Measurements from ENCODE around the gene SNX22.

SNX22 gene

DNA sequence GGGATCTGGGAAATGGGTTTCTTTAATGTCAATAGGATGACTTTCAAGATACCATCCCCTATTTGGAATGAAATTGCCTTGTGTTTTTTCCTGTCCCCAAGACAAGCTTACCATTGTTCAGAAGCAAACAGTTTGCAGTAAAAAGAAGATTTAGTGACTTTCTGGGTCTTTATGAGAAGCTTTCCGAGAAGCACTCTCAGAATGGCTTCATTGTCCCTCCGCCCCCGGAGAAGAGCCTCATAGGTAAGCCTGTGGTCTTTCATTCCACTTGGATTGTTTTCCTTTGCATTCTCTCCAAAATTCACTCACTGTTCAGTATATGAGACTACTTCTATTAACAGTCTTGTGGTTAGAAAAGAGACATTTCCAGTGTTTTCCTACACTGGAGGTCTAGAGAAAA is 25.6 kb upstream of the SNX22 start:
- no peak for DNase-seq (ENCODE audit: extremely low read depth, low read depth)
- TF ChIP-seq CTCF (IDR thresholded peaks at IDR 0.05; ENCODE audit: low read depth, low read length): no peak

DNA sequence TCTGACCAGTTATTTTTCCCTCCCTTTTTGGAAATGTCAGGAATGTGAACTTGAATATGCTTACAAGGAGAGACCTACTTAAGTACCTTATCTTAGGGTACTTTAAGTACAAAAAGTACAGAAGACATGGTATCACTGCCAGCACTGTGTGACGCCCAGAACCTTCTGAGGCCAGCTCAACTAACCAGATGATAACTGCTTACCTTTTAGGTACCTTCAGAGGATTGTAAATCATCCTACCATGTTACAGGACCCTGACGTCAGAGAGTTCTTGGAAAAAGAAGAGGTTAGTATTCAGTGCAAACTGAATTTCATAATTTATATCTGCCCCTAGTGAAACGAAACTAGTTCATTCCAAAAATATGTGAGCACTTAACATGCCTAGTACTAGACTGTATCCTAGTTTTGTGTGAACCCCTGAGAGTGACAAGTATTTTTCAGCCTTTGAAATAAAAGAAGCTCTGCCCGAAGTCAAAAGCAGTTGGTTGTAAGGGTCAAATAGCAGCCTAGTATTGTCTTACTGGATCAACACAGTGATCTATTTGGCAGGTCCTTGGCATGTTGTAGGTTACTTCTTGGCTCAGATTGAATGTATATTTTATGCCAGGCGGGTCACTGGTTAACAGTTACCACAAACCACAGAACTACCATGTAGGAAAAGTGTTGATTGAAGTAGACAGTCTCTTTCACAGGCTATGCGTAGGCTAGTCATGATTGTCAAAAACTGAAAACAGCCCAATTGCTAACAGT is 23.8 kb upstream of the SNX22 start:
- DNase-seq (ENCODE audit: extremely low read depth, low read depth): no peak
- TF ChIP-seq CTCF (IDR thresholded peaks at IDR 0.05; ENCODE audit: low read depth, low read length): no peak

DNA sequence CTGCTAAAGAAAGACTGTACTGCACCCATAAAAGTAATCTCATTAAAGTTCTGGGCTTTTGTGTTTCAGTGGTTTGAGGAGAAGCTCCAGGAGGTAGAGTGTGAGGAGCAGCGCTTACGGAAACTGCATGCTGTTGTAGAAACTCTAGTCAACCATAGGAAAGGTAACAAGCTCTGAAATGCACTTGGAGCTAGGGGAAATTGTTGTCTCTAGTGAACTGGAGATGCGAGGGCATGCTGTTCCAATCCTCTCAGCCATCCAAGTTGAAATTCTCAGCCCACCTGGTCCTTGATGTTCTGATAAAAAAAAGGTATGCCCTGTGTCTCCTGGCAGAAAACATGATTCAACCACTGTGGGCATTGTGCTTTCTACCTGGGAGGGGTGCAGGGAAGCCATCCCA is 21.4 kb upstream of the SNX22 start:
- no peak for TF ChIP-seq CTCF (IDR thresholded peaks at IDR 0.05; ENCODE audit: low read depth, low read length)
- DNase-seq (ENCODE audit: extremely low read depth, low read depth): no peak

GRCh38 chr15:64131547-64131946 is 20.0 kb upstream of the SNX22 start:
- DNase-seq (ENCODE audit: extremely low read depth, low read depth): no peak
- TF ChIP-seq CTCF (IDR thresholded peaks at IDR 0.05; ENCODE audit: low read depth, low read length): no peak

DNA sequence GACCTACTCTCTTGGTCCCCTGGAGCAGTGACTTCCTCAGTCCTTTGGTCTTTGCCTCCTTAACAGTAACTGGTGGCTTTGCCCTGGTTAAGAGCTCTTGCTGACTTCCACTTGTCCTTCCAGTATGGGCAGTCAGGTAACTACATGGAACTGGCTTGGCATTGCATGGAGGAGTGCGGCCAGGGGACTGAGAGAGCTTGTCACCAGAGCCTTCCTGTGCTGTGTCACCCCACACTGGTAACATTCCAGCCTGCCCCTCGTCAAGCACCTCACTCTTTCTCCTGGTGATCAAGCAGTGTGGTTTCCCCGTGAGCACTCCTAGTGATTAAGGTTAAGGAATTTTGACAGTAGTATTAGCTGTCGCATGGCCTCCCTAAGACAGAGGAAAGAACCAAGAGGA is 19.3 kb upstream of the SNX22 start:
- TF ChIP-seq CTCF (IDR thresholded peaks at IDR 0.05; ENCODE audit: low read depth, low read length): no peak
- DNase-seq (ENCODE audit: extremely low read depth, low read depth): no peak

GRCh38 chr15:64133623-64134344 is 17.7 kb upstream of the SNX22 start:
- DNase-seq (ENCODE audit: extremely low read depth, low read depth): no peak
- no peak for TF ChIP-seq CTCF (IDR thresholded peaks at IDR 0.05; ENCODE audit: low read depth, low read length)

DNA sequence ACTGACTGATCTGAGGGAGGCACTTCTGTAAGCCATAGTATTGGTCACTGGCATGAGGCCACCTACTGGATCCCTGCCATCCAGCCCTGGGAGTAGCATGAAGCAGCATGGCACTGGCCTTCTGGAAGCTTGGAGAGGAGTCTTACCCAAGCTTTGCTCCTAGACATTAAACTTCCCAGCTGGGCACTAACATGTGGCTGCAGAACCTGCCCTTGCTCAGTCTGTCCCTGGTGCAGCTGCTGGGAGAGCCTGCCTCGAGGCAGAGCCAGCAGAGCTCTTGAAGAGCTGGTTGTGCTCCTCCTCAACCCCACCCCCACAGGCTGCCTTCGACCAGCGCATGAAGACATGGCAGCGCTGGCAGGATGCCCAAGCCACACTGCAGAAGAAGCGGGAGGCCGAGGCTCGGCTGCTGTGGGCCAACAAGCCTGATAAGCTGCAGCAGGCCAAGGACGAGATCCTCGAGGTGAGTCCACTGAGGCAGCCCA is 17.1 kb upstream of the SNX22 start:
- DNase-seq (ENCODE audit: extremely low read depth, low read depth): no peak
- no peak for TF ChIP-seq CTCF (IDR thresholded peaks at IDR 0.05; ENCODE audit: low read depth, low read length)
